SU-DHL-6 (cell line): ENCODE results near the gene PNN.
A peak's percentile ranks its signal among the peaks of the same experiment; 100 is the strongest.

Source experiments
- H2AFZ ChIP-seq: fragments of 200-600 bp; sonication (generic); 2 replicates; pipeline ENCODE4 v1.6.1; 2014; ENCODE audit warnings: low read depth, mild to moderate bottlenecking, moderate library complexity, mixed read lengths, antibody characterized with exemption, low read length; ENCODE audit not compliant: severe bottlenecking
- H3F3A ChIP-seq: fragments of 200-600 bp; shearing (Covaris generic); 2 replicates; pipeline ENCODE4 v1.6.0; 2016; ENCODE audit warnings: antibody characterized with exemption, mild to moderate bottlenecking; ENCODE audit not compliant: insufficient read depth
- H3K27ac ChIP-seq: fragments of 200-600 bp; sonication (generic); 2 replicates; pipeline ENCODE4 v1.5.1; 2016; ENCODE audit warnings: low read depth, mild to moderate bottlenecking, low read length, moderate library complexity, mixed read lengths
- H3K27me3 ChIP-seq: fragments of 200-600 bp; sonication (generic), shearing (Covaris generic); 2 replicates; pipeline ENCODE4 v1.6.0; 2014; ENCODE audit warnings: mild to moderate bottlenecking, low read length
- H3K36me3 ChIP-seq: fragments of 200-600 bp; sonication (generic); 2 replicates; pipeline ENCODE4 v1.6.1; 2014; ENCODE audit warnings: mild to moderate bottlenecking, low read length, mixed read lengths
- H3K4me2 ChIP-seq: fragments of 300-600, 200-600 bp; shearing (Covaris generic), sonication (generic); 2 replicates; pipeline ENCODE4 v1.6.0; 2014; ENCODE audit warnings: low read length, low read depth, mild to moderate bottlenecking; ENCODE audit not compliant: poor library complexity, severe bottlenecking
- H3K4me3 ChIP-seq: fragments of 200-600 bp; sonication (generic); 2 replicates; pipeline ENCODE4 v1.5.1; 2014; ENCODE audit warnings: antibody characterized with exemption, low read length, mild to moderate bottlenecking, mixed read lengths; ENCODE audit not compliant: insufficient read depth, poor library complexity, severe bottlenecking
- H3K79me2 ChIP-seq: fragments of 200-600 bp; sonication (generic); 2 replicates; pipeline ENCODE4 v1.6.1; 2014; ENCODE audit warnings: mild to moderate bottlenecking, low read length, moderate library complexity; ENCODE audit not compliant: insufficient read depth
- H3K9ac ChIP-seq: fragments of 200-600 bp; sonication (generic); 2 replicates; pipeline ENCODE4 v1.7.0; 2014; ENCODE audit warnings: mild to moderate bottlenecking, low read length
- H3K9me2 ChIP-seq: fragments of 200-600 bp; sonication (generic); replicated peaks from 2 replicates; pipeline ENCODE4 v1.6.1; 2014; ENCODE audit warnings: low read length; ENCODE audit not compliant: insufficient read depth
- H3K9me3 ChIP-seq: fragments of 200-600 bp; sonication (generic); 2 replicates; pipeline ENCODE4 v1.6.1; 2014; ENCODE audit warnings: low read length, mixed read lengths; ENCODE audit not compliant: insufficient read depth
- H4K20me1 ChIP-seq: fragments of 200-600 bp; sonication (generic); 2 replicates; pipeline ENCODE4 v1.6.1; 2014; ENCODE audit warnings: low read depth, mild to moderate bottlenecking, antibody characterized with exemption, low read length, moderate library complexity, mixed read lengths
- CTCF ChIP-seq: fragments of 200-600 bp; sonication (generic); IDR thresholded peaks from one replicate; pipeline ENCODE4 v1.5.1; 2017; ENCODE audit warnings: antibody characterized with exemption, mild to moderate bottlenecking, low read length, moderate library complexity; ENCODE audit not compliant: insufficient read depth, poor library complexity, severe bottlenecking
- EZH2phosphoT487 ChIP-seq: fragments of 200-600 bp; sonication (generic), shearing (Covaris generic); conservative IDR thresholded peaks from 2 replicates; pipeline ENCODE4 v1.6.1; 2018; ENCODE audit warnings: mild to moderate bottlenecking, antibody characterized with exemption, low read length, moderate library complexity, mixed read lengths

Gene PNN

GRCh38 chr14:39169541-39169900 is 5.5 kb upstream of the PNN start:
- Histone ChIP-seq H3K79me2 (peaks cover 49% of the 10 kb centered on the region), H3K27ac (peak overlapping the region; percentile 72), H3K4me3 (peak overlapping the region; percentile 97), H3K9me3 (no peaks in the 10 kb centered on the region), H3K27me3 (no peaks in the 10 kb centered on the region), H3K4me2 (peak overlapping the region; percentile 98), H3K9ac (peak overlapping the region; percentile 82), H2AFZ (peak overlapping the region; percentile 98), H3K9me2 (no peaks in the 10 kb centered on the region), H3K36me3 (peaks cover 3% of the 10 kb centered on the region; the same call in 1 of the 2 replicates), H3F3A (peaks cover 30% of the 10 kb centered on the region), H4K20me1 (no peaks in the 10 kb centered on the region)
- TF ChIP-seq CTCF (no peak), EZH2phosphoT487 (no peak)

GRCh38 chr14:39173198-39173597 is 1.9 kb upstream of the PNN start:
- Histone ChIP-seq H4K20me1 (peaks cover 16% of the 10 kb centered on the region), H3K79me2 (peaks cover 51% of the 10 kb centered on the region), H3F3A (peaks cover 51% of the 10 kb centered on the region), H3K9me3 (no peaks in the 10 kb centered on the region), H3K36me3 (peaks cover 22% of the 10 kb centered on the region), H3K9ac (no peak overlapping the region), H3K9me2 (no peaks in the 10 kb centered on the region), H3K27ac (peak overlapping the region; percentile 91), H2AFZ (peak overlapping the region; percentile 36), H3K27me3 (no peaks in the 10 kb centered on the region), H3K4me3 (no peak overlapping the region), H3K4me2 (no peak overlapping the region)
- no peak for TF ChIP-seq EZH2phosphoT487
- TF ChIP-seq CTCF = no peak

- Histone ChIP-seq H3K36me3 (peaks cover 44% of the 10 kb centered on the region), H3K4me3 (peak overlapping the region; percentile 92), H3K9ac (peak overlapping the region; percentile 94), H3K79me2 (peaks cover 44% of the 10 kb centered on the region), H3K4me2 (peak overlapping the region; percentile 90), H3K9me3 (no peaks in the 10 kb centered on the region), H3F3A (peaks cover 71% of the 10 kb centered on the region), H2AFZ (no peak overlapping the region), H3K27me3 (no peaks in the 10 kb centered on the region), H4K20me1 (peaks cover 31% of the 10 kb centered on the region), H3K9me2 (no peaks in the 10 kb centered on the region), H3K27ac (peak overlapping the region; percentile 76)
- no peak for TF ChIP-seq EZH2phosphoT487
- TF ChIP-seq CTCF = no peak
Observed at GRCh38 chr14:39175445-39176262, 600 bp downstream of the PNN start.
